Posterior vena cava (tissue), 2 donors: Measurements from ENCODE around the gene AKAP8. TPM values are rescaled to one million over a fixed set of nuclear protein-coding genes. Genes with fewer than 3 reads are reported as not detected.

Experiments used
- DNase-seq: peaks from one replicate; pipeline ENCODE4 v3.0.0-alpha.2; 2020; ENCODE audit warnings: low spot score
- intact Hi-C, 2 donors: fragments of 100-400 bp; cut with DNase I; formaldehyde crosslinking; loops; one replicate each; pipeline versions ENCODE4 v1.14.1 to v1.14.2; 2022 to 2023
- long read RNA-seq, 2 donors: library from polyadenylated mRNA; unstranded; transcript quantifications; one replicate each; pipeline ENCODE4 v2.0.0, GENCODE V29; 2020 to 2021
- total RNA-seq, 2 donors: library from RNA; stranded (reverse); fragmentation: NEBNext Ultra II Directional; extraction: Animal tissue kit (Norgen Biotek cat#: 25700); gene quantifications; one replicate each; pipeline ENCODE4 v1.2.1, GENCODE V29; 2021
- donor health status: DM: yes; HTN: yes; CAD: no.
- donor health status: DM: yes; HTN: yes; CAD: no.

Gene AKAP8
- 10 to 100 TPM; 24.2 to 33.6 TPM for total RNA-seq
- long read RNA-seq, donor 1, transcript AKAP8-201 (14 exons, 3,670 nt), result major isoform, 6 of 13 reads
- long read RNA-seq, donor 1, partial matches to known transcripts, result 3 of 13 reads
- long read RNA-seq, donor 1, other reads (novel, unspliced or antisense), result 2 of 13 reads
- long read RNA-seq, donor 2, transcript AKAP8-201 (14 exons, 3,670 nt), result major isoform, 13 of 43 reads
- long read RNA-seq, donor 2, partial matches to known transcripts, result 20 of 43 reads
- long read RNA-seq, donor 2, other reads (novel, unspliced or antisense), result 10 of 43 reads

DNA sequence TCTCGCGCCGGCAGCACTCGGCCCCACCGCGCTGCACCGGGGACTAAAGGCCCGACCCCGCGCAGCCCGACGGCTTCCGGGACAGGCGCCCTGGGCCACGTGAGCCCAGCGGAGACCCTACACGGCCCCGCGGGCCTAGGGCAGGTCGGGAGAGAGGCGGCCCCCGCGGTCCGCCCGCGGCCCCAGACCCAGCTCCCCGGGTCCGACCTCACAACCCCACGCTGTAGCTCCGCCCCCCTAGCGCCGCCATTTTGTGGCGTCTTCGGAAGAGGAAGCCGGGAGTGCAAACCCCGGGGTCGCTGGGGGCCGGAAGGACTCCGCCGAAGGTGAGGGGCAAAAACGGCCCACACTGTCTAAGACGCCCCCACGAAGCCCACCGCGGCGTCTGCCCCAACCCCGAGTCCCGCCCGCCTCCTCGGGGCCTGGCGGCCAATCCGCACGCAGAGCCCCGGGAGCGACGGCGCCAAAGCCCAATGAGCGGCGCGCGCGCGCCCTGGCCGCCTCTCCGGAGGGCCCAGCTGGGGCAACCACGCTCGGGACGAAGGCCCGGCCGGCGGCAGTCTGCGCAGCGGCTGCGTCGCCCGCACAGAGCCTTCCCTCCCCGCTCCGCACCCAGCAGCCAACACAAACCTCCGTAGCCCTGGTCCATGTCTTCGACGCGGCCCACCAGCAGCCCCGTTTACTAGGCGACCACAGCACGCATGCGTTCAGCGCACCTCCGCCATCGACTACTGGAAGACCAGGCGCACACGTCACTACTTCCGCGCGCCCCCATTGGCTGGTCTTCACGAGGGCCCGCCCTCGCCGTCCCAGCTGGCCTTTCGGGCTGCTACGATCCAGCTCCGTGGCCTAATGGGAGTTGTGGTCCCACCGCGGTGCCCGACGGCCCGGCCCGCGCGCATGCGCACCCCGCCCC lies at the start of gene AKAP8:
Gene AKAP8 (minus strand): TSS at position 705 of the 916 bp plus-strand sequence. CDS start 56 bp downstream, at position 649.
- intact Hi-C loops, result loop anchor here (5.0 to 10.0 kb wide), 4 partner anchors 55 to 205 kb away; no protein-coding TSS in a partner anchor
- peak; percentile 99 for DNase-seq

DNA sequence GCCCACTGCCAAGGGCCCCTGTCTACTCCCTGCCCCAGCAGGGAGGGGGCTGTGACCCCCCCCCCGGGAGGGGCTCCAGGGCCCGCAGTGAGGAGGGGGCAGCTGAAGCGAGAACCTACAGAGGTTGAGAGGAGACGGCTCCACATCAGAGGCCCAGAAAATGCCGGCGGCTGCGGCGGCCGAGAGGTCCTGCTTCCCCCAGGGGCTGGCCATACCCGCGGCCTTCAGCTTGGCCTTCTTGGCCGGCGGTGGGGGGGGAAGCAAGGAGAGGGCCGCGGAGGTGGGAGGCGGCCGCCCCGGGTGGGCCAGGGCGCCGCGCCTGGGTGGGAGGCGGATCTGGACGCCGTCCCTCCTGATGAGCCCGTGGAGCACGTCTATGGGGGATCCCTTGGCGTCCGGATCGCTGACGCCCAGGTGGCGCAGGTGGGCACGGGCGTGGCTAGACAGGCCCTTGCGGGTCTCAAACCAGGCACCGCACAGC lies 48.4 kb upstream of the AKAP8 start:
- DNase-seq, result no peak
- intact Hi-C loops, result no loop called here

- no peak for DNase-seq
- intact Hi-C loops, result no loop called here
Observed at GRCh38 chr19:15427350-15427700, 47.7 kb upstream of the AKAP8 start.

DNA sequence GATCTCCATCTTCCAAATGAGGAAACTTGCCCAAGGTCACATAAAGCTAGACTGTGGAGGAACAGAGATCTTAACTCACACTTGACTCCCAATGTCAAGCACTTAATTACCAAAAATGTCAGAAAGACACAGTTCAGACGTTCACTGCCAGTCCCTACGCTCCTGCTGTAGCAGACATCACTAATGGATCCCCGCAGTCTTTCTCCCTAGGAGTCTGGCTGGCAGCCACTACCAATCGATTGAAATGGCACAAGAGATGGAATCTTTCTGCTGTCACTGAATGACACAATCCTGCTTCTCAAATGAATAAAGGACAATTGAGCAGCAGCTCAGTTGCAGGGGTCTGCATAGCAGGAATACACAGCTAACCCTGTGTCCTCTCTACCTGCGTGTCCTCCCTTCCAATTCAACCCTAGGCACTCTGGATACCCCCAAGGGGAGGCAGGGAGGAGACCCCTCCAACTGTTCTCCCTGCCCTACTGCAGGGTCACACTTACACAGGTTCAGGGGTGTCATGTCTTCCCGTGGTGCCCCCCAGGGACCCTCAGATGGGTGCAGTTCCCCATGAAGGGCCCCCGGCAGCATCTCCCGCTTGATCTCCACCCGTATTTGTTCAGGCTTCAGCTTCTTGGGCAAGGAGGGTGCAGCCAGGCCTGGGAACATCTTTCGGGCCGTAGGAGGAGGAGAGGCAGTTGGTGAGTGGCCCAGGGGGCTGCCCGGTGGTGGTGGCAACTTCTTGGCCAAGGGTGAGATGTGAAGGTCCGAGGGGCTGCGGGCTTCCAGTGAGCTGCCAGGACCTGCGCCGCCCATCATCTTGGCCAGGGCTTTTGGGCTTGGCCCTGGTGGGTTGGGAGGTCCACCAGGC lies 47.1 kb upstream of the AKAP8 start:
- no peak for DNase-seq
- intact Hi-C loops, result no loop called here

DNA sequence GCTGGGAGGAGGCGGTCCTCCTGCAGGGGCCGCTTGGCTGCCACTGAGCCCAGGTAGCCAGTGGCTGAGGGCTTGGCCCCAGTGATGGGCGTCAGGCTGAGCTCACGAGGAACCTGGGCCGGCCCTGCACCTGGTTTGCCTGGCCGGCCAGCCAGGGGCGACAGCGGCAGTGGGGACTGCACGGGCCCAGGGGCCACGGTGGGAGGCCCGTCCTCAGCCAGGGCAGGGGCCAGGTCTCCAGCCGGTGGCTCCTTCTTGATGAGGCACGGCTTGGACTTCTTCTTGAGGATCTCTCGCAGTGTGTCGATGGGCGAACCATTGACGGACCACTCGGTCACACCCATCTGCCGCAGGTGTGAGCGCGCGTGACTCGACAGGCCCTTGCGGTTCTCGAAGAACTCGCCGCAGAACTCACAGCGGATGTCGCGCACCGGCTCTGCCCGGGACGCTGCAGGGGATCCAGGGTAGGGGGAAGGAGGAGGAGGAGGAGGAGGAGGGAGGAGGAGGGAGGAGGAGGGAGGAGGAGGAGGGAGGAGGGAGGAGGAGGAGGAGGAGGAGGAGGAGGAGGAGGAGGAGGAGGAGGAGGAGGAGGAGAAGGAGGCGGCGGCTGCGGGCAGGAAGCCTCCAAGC lies 45.8 kb upstream of the AKAP8 start:
- intact Hi-C loops, result no loop called here
- no peak for DNase-seq

GRCh38 chr19:15424692-15425272 lies 45.2 kb upstream of the AKAP8 start:
- intact Hi-C loops, result no loop called here
- no peak for DNase-seq

- DNase-seq, result no peak
- intact Hi-C loops, result no loop called here
Observed at GRCh38 chr19:15424121-15424520, 44.5 kb upstream of the AKAP8 start.

DNA sequence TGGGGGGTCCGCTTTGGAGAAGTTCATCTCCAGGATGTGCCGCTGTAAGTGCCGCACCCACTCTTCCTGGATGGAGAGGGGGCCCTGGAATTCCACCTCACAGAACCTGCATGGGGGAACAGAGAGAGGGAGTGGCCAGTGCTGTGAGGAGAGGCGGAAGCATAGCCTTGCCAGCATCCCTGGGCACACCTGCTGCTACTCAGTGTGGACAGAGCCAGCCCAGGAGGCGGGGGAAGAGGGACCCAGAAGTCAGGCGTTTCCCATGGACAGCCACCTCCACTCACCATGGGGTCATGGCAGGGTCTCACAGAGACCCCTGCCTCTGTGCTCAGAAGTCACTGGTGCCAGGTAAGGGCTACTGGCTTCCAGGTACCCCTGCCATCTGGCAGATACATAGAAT lies 43.5 kb upstream of the AKAP8 start:
- no peak for DNase-seq
- intact Hi-C loops, result no loop called here

- intact Hi-C loops, result no loop called here
- no peak for DNase-seq
Observed at GRCh38 chr19:15422296-15423075, 42.9 kb upstream of the AKAP8 start.

DNA sequence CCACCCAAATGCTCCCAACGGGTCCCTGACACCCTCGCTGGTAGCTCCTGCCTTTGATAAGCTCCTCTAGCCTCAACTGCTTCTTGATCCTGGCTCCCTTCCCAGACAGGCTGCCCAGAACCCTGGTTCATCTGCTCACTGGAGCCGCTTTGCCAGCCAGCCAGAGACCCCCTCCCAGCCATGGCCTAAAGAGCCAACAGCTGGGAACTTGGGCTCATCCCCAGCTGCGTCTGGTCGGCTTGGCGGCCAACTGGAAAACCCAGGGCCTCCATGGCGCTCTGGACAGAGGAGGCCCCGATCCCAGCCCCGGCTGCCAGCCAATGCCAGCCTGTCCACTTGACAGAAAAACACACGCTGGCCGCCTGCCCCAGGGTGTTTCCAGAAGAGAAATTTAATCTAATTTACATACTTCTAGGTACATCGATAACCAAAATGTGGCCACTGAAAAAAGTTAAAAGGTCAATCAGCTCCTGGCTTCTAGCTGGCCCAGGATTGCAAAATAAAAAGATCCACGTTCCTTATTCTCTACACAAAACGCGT lies 42.2 kb upstream of the AKAP8 start:
- intact Hi-C loops, result no loop called here

DNA sequence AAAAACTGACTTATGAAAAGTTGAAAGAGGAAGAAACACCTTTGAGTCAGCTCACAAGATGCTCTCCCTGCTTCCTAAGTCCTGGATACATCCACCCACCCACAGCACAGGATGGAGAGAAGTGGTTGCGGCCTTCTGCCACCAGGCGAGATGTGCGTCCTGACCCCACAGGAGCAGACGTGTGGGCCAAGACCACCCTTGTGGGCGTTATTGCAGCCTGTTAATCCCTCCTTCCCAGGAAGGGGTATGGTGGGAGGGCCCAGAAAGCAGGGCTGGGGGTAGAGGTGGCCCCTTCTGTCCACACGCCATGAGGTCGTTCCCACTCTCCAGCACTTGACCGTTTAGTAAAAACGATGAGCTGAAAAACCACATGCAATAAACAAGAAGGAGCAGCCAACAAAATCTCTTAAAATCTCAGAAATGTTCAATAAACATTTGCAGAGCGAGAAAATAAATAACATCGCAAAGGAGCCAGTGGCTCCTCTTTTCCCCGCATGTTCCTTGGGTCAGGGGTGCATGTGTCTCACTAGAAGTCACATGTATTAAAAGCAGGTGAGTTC lies 41.6 kb upstream of the AKAP8 start:
- intact Hi-C loops, result no loop called here
- DNase-seq, result no peak

More for the DNA sequence above, 42.2 kb upstream of the AKAP8 start:
- DNase-seq, result no peak

DNA sequence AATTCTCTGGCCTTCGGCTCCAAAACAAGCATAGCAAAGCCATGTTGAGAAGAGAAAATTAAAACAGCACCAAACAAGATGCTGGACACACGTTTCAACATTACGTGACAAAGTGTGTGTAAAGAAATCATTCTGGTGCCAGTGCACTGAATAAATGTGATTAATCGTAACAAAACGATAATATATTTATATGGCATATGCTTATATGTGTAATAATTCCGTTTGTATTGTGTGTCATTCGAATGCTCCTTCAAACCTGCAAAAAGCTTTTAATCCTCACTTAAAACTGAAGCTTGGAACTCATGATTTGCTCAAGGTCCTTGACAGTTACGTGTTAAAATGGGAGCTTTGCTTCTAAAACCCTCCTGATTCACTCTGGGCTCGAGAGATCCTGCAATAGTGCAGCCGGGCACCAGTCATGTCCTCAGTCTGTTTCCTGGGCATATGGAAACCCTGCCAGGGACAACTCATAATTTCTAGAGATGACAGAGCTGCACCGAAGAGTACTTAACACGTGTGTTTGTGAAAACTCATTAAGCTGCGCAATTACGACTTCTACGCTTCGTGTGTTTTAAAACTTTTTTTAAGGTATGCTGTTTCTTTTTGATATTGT lies 39.9 kb upstream of the AKAP8 start:
- intact Hi-C loops, result no loop called here

DNA sequence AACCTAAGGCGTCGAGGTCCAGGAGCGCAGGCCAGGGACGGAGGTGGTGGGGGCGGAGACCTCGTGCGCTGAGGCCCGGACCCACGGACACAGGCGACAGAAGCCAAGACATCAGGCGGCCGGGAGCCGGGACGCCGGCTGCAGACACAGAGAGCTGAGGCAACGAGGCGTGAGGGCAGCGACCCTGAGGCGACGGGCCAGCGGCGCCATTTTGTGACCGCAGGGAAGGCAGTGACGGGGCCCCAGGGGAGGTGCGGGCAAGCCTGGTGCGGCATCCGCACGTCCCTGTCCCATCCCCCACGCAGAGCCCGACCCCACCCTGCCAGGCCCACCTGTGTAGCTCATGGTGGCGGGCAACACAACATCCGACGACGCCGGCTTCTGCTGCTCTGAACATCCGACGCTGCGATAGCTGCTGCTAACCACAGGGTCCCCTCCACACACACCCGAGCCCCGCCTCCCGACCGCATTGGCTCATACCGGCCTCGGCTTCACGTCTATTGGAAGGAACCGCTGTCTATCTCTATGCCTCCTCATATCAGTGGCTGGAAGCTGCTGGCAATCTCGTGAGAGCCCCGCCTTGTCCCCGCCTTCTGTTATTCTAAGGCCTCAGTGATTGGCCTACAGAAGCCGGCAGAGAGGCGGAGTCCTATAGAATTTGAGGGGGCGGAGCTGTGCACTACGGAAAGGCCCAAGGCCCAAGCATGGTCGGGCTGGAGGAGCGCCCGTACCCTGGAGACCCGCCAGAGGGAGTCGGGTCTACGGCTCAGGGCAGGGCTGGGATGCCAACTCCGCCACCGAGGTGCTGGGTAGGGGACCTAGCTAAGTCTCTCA lies 39.2 kb upstream of the AKAP8 start, which contains the start of gene AKAP8L:
Gene AKAP8L (minus strand): TSS at position 410 of the 834 bp plus-strand sequence. CDS start 65 bp downstream, at position 345.
- peak; percentile 99 for DNase-seq
- intact Hi-C loops, result no loop called here

More for the DNA sequence above, 39.9 kb upstream of the AKAP8 start:
- DNase-seq, result no peak

GRCh38 chr19:15418231-15418578 lies 38.6 kb upstream of the AKAP8 start:
- DNase-seq, result no peak
- intact Hi-C loops, result no loop called here

GRCh38 chr19:15417699-15418098 lies 38.1 kb upstream of the AKAP8 start:
- intact Hi-C loops, result no loop called here
- DNase-seq, result peak; percentile 62

GRCh38 chr19:15412832-15413231 lies 33.2 kb upstream of the AKAP8 start:
- DNase-seq, result no peak
- intact Hi-C loops, result no loop called here
